HepG2 (cell line): Measurements from ENCODE around the gene MAP3K20.

Experiments
- CTCF ChIP-seq: sonication (generic); formaldehyde crosslinking; IDR thresholded peaks from 2 replicates; pipeline ENCODE4 v1.5.0; 2020; ENCODE audit warnings: mild to moderate bottlenecking, missing genetic modification reagents, moderate library complexity
- ERF ChIP-seq: IDR thresholded peaks from 2 replicates; pipeline ENCODE4 v1.6.1; 2018; ENCODE audit warnings: missing biosample characterization, missing genetic modification reagents
- ETV5 ChIP-seq: IDR thresholded peaks from 2 replicates; pipeline ENCODE4 v1.6.1; 2018; ENCODE audit warnings: missing biosample characterization, missing genetic modification reagents, inconsistent platforms, borderline replicate concordance
- IRF1 ChIP-seq: sonication (generic); formaldehyde crosslinking; IDR thresholded peaks from 2 replicates; pipeline ENCODE4 v1.4.0; 2020; ENCODE audit warnings: low read depth, mild to moderate bottlenecking, missing genetic modification reagents
- ZNF883 ChIP-seq: sonication (generic); formaldehyde crosslinking; IDR thresholded peaks from 2 replicates; pipeline ENCODE4 v1.5.1; 2020; ENCODE audit warnings: mild to moderate bottlenecking, missing genetic modification reagents; ENCODE audit errors: not compliant biosample characterization
- TF ChIP-seq, protein P1 (sequence below): fragments of 450-650 bp; IDR thresholded peaks from 2 replicates; pipeline ENCODE4 v1.6.1; 2017; ENCODE audit warnings: mild to moderate bottlenecking

- TF ChIP-seq ZNF883 (CRISPR knock-in tag) (no peak), ETV5 (no peak), IRF1 (no peak), CTCF (CRISPR knock-in tag) (no peak), ERF (CRISPR knock-in tag) (no peak)
- TF ChIP-seq, protein P1, sequence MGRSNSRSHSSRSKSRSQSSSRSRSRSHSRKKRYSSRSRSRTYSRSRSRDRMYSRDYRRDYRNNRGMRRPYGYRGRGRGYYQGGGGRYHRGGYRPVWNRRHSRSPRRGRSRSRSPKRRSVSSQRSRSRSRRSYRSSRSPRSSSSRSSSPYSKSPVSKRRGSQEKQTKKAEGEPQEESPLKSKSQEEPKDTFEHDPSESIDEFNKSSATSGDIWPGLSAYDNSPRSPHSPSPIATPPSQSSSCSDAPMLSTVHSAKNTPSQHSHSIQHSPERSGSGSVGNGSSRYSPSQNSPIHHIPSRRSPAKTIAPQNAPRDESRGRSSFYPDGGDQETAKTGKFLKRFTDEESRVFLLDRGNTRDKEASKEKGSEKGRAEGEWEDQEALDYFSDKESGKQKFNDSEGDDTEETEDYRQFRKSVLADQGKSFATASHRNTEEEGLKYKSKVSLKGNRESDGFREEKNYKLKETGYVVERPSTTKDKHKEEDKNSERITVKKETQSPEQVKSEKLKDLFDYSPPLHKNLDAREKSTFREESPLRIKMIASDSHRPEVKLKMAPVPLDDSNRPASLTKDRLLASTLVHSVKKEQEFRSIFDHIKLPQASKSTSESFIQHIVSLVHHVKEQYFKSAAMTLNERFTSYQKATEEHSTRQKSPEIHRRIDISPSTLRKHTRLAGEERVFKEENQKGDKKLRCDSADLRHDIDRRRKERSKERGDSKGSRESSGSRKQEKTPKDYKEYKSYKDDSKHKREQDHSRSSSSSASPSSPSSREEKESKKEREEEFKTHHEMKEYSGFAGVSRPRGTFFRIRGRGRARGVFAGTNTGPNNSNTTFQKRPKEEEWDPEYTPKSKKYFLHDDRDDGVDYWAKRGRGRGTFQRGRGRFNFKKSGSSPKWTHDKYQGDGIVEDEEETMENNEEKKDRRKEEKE, result no peak
Measured at GRCh38 chr2:173271825-173272224, 196.2 kb downstream of the MAP3K20 start.
